ENCODE results near the gene BFSP1.

Gene BFSP1

GRCh38 chr20:17480696-17481095 is 50.5 kb downstream of the BFSP1 start:
- no peaks in the 10 kb centered on the region for H3K4me1 ChIP-seq
- H3K4me3 ChIP-seq: no peak overlapping the region
- no peaks in the 10 kb centered on the region for H3K9me3 ChIP-seq
- intact Hi-C loops (cut with DNase I; ENCODE audit: low total_unique reads): no loop called here
- H3K36me3 ChIP-seq: no peaks in the 10 kb centered on the region
- H3K27me3 ChIP-seq: peaks cover 0 to 9% of the 10 kb centered on the region in 2 donors
- H3K27ac ChIP-seq: no peak overlapping the region
- no peak for TF ChIP-seq CTCF (IDR thresholded peaks at IDR 0.05)
- DNase-seq: no peak

GRCh38 chr20:17479063-17479657 is 52.0 kb downstream of the BFSP1 start:
- peaks cover 0 to 7% of the 10 kb centered on the region in 2 donors for H3K27me3 ChIP-seq
- TF ChIP-seq CTCF (IDR thresholded peaks at IDR 0.05): no peak
- no peaks in the 10 kb centered on the region for H3K36me3 ChIP-seq
- no peaks in the 10 kb centered on the region for H3K9me3 ChIP-seq
- intact Hi-C loops (cut with DNase I; ENCODE audit: low total_unique reads): no loop called here
- no peak overlapping the region for H3K27ac ChIP-seq
- no peak for DNase-seq
- H3K4me1 ChIP-seq: no peaks in the 10 kb centered on the region
- H3K4me3 ChIP-seq: no peak overlapping the region

- no peak overlapping the region for H3K4me3 ChIP-seq
- no peaks in the 10 kb centered on the region for H3K36me3 ChIP-seq
- no peaks in the 10 kb centered on the region for H3K27me3 ChIP-seq
- no peaks in the 10 kb centered on the region for H3K4me1 ChIP-seq
- no peak overlapping the region for H3K27ac ChIP-seq
- no peak for DNase-seq
- no peaks in the 10 kb centered on the region for H3K9me3 ChIP-seq
- no peak for TF ChIP-seq CTCF (IDR thresholded peaks at IDR 0.05)
- intact Hi-C loops (cut with DNase I; ENCODE audit: low total_unique reads): no loop called here
Observed at GRCh38 chr20:17473659-17474058, 57.5 kb downstream of the BFSP1 start.

GRCh38 chr20:17471606-17472187 is 59.5 kb downstream of the BFSP1 start:
- no peak for DNase-seq
- no peak overlapping the region for H3K4me3 ChIP-seq
- intact Hi-C loops (cut with DNase I; ENCODE audit: low total_unique reads): no loop called here
- H3K9me3 ChIP-seq: no peaks in the 10 kb centered on the region
- no peak overlapping the region for H3K27ac ChIP-seq
- no peaks in the 10 kb centered on the region for H3K4me1 ChIP-seq
- H3K27me3 ChIP-seq: no peaks in the 10 kb centered on the region
- no peak for TF ChIP-seq CTCF (IDR thresholded peaks at IDR 0.05)
- H3K36me3 ChIP-seq: no peaks in the 10 kb centered on the region

- TF ChIP-seq CTCF (IDR thresholded peaks at IDR 0.05): no peak
- H3K9me3 ChIP-seq: no peaks in the 10 kb centered on the region
- H3K27ac ChIP-seq: no peak overlapping the region
- H3K36me3 ChIP-seq: no peaks in the 10 kb centered on the region
- no peaks in the 10 kb centered on the region for H3K27me3 ChIP-seq
- H3K4me3 ChIP-seq: no peak overlapping the region
- intact Hi-C loops (cut with DNase I; ENCODE audit: low total_unique reads): no loop called here
- DNase-seq: no peak
- H3K4me1 ChIP-seq: no peaks in the 10 kb centered on the region
Observed at GRCh38 chr20:17470973-17471372, 60.2 kb downstream of the BFSP1 start.
